GM18909 (cell line): Measurements from ENCODE around the gene SLC9A1.
A peak's percentile ranks its signal among the peaks of the same experiment; 100 is the strongest.
"Not testable (repeated sequence)": the region's sequence is repeated elsewhere in the genome, so short reads cannot be mapped to it uniquely, and the experiment has no call there.

Experiments used
- ATAC-seq: cut with Tn5 transposase; IDR thresholded peaks from one replicate; pipeline ENCODE4 v1.9.1; 2021; ENCODE audit warnings: mild to moderate bottlenecking; ENCODE audit not compliant: unreplicated experiment, poor library complexity

SLC9A1 gene

DNA sequence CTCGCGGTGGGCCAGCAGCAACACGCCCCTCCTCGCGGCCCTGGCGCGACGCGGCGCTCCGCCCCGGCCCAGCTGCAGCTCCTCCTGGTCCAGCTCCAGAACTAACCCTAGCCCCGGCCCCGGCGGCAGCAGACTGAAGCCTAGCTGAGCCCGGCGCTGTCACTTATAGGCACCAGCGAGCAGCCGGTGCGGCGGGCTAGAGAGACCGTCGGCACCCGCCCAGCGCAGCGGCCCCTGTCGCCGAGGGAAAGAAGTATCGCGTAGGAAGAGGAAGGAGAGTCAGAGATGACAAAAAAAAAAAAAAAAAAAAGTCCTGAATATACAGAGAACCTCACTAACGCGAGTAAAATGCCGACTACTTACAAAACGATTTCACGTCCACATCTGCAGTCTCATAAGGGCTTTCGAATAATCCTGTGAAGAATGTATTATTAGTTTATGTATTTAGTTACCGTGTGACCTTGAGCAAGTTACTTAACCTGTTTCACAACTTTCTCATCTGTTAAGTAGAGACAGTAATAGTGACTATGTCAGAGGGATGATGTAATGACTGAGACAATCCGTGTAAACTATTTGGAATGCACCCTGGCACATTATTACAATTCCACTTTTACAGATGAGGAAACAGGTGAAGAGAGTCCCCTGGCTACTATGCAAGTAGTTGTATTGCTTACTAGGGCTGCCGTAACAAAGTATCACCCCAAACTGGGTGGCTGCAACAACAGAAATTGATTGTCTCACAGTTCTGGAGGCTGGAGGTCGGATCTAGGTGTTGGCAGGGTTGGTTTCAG lies at the start of gene SLC9A1:
TSS of gene SLC9A1 (minus strand) at position 135 of the 791 bp plus-strand sequence. CDS start 791 bp downstream, outside the sequence.
- peak; percentile 85 for ATAC-seq

DNA sequence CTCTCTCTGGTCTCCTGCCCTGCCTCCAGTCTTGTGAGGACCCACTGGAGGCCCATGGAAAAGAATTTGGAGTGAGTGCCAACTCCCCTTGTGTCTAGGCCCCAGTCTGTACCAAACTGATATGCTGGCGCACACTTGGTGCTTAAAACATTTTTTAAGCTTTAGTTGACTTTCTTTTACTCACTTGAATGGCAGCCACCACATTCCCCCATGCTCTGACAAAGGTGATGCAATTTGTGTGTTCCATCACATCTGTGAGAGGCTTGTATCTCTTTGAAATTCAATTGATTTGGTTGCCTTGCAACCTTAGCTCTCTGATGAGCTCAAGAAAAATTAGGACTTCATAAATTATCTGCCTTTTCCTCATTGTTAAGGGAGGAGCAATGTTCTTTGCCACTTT lies 49.0 kb upstream of the SLC9A1 start:
- no peak for ATAC-seq

DNA sequence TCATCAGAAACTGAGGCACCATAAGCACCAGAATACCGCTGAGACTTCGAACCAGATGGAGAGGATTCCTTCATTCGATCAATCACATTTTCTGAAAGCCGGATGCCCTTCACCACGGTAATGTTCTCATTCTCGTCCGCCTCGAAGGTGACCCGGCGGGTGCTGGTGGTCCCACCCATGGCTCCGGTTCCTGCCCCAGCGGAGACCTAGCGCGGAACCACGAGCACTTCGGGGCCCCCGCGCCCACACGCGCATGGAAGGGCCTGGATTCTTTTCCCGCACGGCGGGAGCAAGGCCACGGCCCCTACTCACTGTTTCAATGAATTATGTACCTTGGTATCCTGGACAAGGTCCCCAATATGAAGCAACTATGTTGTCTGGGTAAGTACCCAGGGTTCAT lies 46.4 kb upstream of the SLC9A1 start:
- ATAC-seq = no peak

DNA sequence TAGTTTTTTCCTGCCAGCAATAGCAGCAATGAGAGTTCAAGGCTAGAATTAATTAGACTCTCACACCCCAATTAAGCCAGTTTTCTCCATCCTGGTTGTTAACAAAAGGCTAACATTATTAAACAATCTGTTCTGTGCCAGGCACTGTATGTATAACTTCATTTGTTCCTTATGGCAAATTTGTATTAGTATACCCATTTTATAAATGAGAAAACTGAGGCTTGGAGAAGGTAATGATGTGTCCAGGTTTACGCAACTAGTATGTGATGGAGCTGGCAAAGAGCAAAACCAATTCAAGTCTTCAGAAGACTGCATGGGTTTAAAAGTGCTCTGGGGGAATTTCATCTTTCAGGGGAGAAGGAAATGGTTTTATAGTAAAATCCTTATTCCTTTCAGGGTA lies 38.3 kb upstream of the SLC9A1 start:
- ATAC-seq = no peak

DNA sequence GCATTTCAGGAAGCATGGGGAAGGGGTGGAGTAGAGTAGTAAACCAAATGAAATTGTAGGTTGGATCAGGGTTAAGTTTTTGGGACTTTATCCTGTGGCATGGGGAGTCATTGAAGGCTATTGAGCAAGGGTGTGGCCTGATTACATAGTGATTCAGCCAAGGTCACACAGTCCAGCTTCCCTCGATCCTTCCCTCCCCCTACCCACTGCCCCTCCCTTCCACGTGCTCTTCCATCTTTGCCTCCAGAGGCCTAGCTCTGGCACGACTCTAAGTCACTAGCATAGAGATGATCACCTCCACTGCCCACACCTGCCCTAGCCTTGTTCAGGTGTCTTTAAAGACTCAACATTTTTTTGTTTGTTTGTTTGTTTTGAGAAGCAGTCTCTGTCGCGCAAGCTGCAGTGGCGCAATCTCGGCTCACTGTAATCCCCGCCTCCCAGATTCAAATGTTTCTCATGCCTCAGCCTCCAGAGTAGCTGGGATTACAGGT lies 37.2 kb upstream of the SLC9A1 start:
- no peak for ATAC-seq

DNA sequence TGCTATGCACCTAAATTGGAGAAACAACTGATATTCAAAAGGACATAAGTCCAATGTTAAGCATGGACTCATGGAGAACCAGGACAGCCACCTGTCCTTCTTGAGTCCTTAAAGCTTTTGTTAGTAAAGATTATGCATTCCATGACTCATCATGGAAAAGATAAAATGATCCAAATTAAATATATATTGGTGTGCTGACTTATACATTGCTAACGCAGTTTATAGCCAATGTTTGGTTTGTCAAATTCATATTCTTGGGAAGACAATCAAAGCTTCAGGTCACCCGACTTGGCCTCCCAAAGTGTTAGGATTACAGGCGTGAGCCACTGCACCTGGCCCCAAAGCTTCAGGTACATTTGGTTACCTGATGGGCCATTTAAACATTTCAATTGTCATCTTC lies 29.7 kb upstream of the SLC9A1 start:
- not testable (repeated sequence) for ATAC-seq

DNA sequence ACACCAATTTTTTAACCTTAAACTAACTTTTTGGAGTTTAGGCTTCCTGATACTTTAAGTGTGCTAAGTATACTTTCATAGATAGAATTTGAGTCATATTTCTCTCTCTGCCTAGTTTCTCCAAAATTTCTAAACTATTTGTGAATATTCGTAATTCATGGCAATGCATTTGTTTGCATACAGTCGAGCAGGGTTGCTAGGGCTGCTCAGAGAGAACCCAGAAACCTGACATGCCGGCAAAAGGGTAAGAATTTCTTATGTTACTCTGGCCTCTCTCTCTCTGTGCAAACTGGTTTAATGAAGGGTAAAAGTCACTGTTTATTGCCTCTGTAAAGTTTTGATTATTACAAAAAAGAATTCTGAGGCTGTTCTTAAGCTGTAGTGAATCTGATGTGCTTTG lies 25.1 kb upstream of the SLC9A1 start:
- no peak for ATAC-seq

DNA sequence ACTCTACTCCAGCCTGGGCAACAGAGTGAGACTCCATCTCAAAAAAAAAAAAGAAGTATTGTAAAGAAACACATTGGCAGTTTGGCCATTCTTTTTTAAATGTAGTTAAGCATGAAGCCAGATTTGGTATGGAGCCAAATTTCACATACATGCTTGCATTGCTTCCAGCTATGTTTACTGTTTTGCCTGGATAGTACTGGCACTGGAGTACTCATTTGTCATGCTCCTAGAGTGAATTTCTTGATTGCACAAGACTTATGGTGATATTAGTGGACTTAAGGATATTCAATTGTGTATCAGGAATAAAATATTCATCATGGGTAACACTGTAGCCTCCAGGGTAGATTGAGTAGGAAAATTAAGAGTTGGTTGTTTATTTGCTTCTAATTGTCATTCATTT lies 24.5 kb upstream of the SLC9A1 start:
- ATAC-seq = no peak

DNA sequence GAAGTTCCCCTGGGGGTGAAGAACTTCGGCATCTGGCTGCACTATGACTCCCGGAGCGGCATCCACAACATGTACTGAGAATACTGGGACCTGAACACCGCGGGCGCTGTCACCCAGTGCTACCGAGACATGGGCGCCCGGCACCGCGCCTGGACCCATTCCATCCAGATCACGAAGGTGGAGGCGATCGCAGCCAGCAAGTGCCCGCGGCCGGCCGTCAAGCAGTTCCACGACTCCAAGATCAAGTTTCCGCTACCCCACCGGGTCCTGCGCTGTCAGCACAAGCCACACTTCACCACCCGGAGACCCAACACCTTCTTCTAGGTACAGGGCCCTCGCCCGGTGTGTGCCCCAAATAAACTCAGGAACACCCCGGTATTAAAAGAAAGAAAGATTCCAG lies 22.0 kb upstream of the SLC9A1 start:
- ATAC-seq = no peak

DNA sequence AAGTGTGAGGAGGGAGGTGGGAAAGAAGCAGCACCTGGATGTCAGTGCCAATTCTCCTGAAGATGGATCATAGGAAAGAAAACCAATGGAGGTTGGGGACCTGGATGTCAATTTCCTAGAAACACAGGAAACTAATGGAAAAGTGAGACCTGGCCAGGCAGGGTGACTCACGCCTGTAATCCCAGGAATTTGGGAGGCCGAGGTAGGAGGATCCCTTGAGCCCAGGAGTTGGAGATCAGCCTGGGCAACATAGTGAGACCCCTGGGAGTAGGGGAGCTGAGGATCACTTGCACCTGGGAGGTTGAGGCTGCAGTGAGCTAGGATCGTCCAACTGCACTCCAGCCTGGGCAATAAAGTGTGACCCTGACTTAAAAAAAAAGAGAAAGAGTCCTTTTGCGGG lies 21.4 kb upstream of the SLC9A1 start:
- ATAC-seq = no peak

DNA sequence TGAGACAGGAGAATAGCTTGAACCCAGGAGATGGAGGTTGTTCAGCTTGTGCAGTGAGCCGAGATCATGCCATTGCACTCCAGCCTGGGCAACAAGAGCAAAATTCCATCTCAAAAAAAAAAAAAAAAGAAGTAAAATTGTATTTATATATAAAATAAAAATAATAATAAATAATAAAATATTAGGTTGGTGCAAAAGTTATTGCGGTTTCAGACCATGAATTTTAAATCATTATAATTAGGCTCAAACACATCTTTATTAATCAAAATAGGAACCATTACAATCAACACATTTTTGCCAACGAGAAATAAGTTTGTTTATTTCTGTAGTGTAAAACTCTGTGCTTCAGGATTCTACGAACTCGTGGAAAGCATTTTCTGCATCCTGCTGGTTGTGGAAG lies 18.1 kb upstream of the SLC9A1 start:
- not testable (repeated sequence) for ATAC-seq

DNA sequence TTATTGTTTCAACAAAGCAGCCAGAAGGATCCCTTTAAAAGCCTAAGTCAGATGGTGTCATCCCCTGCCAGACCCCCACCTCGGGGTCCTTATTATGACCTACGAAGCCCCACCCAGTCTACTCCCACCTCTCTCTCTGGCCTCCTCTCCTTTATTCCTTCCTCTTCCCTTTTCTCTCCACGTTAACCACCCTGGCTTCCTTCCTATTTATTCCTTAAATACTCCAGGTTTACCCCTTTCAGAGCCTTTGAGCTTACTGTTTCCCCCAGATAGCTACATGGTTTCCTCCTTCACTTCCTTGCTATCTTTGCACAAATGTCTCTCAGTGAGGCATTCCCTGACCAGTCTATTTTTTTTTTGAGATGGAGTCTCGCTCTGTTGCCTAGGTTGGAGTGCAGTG lies 12.0 kb upstream of the SLC9A1 start:
- no peak for ATAC-seq

DNA sequence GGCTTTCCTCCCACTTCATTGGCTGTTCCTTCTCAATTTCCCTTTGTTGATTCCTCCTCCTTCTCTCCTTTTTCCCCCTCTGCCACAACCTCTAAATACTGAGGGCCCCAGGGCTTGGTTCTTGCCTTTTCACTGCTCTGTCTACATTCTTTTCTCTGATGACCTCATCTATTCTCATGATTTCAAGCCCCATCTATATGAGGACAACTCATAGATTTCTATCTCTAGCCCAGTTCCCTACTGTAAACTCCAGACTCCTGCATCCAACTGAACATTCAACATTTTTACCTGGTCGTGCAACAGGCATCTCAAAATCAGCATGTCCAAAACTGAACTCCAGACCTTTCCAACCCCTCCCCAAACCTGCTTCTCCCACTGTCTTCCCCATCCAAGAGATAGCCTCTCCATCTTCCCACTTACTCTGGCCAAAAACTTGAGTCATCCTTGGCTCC lies 11.5 kb upstream of the SLC9A1 start:
- no peak for ATAC-seq

DNA sequence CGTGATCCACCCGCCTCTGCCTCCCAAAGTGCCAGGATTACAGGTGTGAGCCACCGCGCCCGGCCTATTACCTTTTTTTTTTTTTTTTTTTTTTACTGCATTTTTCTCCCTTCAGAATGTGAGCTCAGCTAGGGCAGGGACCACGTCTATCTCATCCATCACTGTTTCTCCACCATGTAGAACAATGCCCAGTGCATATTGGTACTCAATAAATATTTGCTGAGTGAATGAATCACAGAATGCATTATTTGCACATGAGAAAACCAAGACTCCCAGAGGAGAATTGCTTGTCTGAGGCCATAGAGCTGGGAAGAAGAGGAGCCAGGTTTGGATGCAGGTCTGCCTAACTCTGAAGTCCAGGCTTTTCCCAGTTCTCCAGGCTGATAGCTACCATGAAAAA lies 8.2 kb upstream of the SLC9A1 start:
- ATAC-seq = no peak

DNA sequence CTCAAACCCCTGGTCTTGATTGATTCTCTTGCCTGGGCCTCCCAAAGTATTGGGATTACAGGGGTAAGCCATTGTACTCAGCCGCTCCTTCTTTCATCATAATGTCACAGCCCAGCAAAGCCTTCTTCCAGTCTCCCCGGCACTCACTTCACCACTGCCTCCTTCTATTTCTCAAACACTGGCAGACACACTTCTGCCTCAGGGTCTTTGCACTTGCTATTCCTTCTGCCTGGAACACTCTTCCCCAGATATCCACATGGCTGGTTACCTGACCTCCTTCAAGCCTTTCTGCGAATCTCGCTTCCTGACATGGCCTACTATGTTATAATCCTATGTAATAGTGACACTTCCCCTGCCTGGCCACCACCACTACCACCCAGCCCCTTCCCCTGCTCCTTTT lies 7.2 kb upstream of the SLC9A1 start:
- ATAC-seq = no peak

DNA sequence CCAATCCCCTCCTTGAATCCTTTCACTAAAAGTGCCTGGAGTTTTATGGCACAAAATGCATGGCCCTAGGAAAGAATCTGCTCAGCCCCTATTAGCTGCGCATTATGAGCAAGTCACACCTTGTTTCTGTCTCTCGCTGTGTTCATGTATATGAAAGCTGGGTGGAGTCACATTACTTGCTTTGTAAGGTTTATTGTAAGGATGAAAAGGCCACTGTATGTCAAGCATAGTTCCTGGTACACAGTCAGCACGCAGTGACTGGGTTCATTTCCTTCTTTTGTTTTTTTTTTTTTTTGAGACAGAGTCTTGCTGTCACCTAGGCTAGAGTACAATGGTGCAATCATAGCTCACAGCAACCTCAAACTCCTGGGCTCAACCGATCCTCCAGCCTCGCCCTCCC lies 6.7 kb upstream of the SLC9A1 start:
- no peak for ATAC-seq

DNA sequence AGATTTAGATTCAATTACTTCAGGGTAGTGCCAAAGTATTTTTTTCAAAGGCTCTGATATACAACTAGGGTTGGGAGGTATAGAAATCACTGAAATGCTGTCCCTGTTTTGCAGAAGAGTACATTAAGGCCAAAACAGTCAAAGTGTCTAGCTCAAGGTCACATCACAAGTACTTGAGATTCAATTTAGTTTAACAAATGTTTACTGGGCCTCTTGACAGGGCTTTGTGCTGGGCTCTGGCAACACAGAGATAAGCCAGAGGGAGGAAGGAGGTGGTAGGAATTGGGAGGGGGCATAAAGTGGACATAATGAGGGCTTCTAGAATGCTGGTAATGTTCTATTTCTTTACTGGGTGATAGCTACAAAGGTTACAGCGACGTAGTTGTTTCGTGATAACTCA lies 2.3 kb upstream of the SLC9A1 start:
- no peak for ATAC-seq

DNA sequence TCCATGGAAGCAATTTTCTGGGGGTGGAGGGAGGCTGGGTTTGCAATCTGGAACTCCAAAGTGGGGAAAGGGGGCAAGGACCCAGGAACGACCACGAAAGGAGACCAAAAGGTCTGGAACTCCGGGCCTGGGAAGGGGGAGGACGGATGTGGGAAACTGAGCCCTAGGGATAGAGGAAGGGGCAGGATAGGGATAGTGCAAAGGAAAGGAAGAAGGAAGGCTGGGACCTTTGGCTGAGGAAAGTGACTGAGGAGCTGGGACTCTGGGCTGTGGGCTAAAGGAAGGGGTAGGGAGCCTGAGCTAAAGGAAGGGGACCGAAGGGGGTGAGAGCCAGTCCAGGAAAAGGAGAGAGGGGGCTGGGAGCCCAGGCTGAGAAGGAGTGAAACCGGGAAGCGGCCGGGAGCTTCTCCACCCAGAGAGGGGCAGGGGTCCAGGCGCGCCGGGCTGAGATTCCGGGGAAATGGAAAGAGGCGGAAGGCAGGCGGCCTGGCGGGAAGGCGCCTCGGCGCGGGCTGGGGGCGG lies 395 bp downstream of the SLC9A1 start:
- no peak for ATAC-seq

DNA sequence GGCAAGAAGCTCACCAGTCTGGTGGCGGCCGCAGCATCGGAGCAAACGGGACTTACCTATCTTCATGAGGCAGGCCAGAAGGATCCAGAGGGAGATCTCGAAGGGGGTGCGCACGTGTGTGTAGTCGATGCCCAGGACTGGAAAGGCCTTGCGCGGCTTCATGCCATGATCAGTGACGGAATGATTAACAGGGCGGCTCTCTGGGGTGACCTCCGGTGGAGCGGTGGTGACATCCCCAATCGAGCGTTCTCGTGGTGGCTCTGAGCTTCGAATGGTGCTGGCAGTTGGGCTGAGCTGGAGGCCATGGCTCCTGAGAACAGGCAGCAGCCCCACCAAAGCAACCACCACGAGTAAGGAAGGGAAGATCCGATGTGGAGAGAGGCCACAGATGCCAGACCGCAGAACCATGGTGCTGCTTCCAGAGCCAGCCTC lies 982 bp downstream of the SLC9A1 start:
- no peak for ATAC-seq

DNA sequence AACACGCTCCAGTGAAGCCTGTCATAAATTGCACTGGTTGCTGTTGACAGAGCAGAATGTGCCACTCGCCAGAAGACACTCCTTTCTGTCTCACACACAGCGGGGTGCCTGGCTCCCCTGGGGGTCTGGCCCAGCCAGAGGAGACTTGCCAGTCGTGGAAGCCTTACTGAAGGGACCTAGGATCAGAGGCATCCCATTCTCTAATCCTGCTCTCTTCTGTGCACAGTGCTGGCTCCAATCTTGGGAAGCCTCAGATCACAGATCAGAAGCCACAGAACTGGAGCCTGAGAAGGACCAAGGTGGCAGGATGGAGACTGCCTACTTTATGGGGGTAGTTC lies 1.4 kb downstream of the SLC9A1 start:
- ATAC-seq = no peak

DNA sequence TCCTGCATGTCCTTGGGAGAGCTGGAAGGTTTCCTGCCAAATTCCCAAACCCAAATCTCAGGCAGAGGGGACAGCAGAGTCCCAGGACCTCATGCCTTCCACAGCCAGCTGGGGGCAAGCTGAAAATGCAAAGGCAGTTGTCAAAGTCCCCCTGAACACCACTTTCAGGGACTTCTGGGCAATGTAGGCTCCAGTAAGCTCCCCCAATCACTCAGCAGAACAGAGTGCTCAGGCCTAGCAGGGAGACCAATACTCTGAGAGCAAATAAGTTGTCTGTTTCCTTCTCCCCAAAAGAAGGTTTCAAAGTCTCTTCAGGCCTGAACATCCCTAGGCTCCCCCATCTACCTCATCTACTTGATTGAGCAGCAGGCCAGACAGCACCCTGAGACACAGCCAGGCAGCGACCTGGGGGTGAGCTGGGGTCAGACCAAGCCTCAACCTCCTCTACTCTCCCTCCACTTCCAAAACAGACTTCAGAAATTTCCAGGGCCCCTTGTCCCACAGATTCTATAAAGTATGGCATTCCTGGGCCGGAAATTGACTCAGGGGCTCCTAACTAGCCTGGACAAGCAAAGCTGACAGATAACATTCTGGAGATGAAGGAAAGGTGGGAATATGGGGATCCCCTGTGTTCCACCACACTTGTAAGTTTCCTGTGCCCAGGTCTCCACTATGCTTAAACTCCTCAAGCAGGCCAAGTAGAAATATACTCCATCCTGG lies 1.9 kb downstream of the SLC9A1 start:
- no peak for ATAC-seq
